Activated CD8-positive, alpha-beta memory T cell treated with anti-CD3 and anti-CD28 coated beads for 24 hours (primary cell): ENCODE measurements around the gene S100PBP.
"Not testable (repeated sequence)": the region's sequence is repeated elsewhere in the genome, so short reads cannot be mapped to it uniquely, and the experiment has no call there.

Source experiments
- DNase-seq: peaks from one replicate; pipeline ENCODE4 v3.0.0-alpha.2; 2020

Gene S100PBP

GRCh38 chr1:32901823-32902534 is 84.5 kb downstream of the S100PBP start:
- DNase-seq: no peak

- no peak for DNase-seq
Observed at GRCh38 chr1:32902535-32902920, 85.1 kb downstream of the S100PBP start.

GRCh38 chr1:32903991-32904785 is 86.7 kb downstream of the S100PBP start:
- DNase-seq: no peak

- DNase-seq: no peak
Observed at GRCh38 chr1:32904797-32905196, 87.3 kb downstream of the S100PBP start.

- DNase-seq: not testable (repeated sequence)
Observed at GRCh38 chr1:32905588-32905987, 88.1 kb downstream of the S100PBP start.

GRCh38 chr1:32906654-32907053 is 89.2 kb downstream of the S100PBP start:
- no peak for DNase-seq

- DNase-seq: no peak
Observed at GRCh38 chr1:32907435-32907834, 90.0 kb downstream of the S100PBP start.
